Activated effector memory CD4-positive, alpha-beta T cell treated with anti-CD3 and anti-CD28 coated beads, Interleukin-2, amount 50 U/mL, for 16 hours (primary cell): ENCODE data around the gene PTBP3.

ENCODE experiments used
- DNase-seq: peaks from one replicate; pipeline ENCODE4 v3.0.0-alpha.2; 2020

Gene PTBP3

DNA sequence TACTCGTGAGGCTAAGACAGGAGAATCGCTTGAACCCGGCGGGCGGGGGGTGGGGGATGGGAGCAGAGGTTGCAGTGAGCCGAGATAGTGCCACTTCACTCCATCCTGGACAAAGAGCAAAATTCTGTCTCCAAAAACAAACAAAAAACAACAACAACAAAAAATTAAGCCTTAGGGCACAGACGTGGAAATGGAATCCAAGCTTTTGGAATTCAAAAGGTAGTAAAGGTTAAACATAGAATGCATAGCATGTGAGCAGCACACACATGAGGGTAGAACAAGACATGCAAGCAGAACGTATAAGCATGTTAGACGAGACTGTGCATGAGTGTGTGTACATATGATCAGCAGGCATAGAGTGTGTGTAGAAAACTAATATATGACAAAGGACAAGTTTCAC lies 68.0 kb downstream of the PTBP3 start:
- no peak for DNase-seq

DNA sequence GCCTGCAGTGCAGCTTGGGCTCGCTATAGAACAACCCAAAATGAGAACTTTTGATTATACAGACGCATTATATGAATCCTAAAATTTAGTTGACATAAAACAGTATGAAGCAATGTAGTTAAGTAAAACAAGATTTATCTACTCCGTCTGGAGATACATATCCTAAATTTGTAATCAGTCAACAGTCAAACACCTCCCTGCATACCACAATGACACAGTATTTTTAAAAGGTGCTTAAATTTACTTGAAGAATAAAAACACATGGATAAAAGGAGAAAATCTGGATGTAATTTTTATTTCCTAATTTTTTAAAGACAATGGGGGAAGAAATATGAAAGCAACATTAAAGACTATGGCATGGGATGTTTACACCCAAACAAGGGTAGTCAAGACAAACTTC lies 70.8 kb downstream of the PTBP3 start:
- no peak for DNase-seq

DNA sequence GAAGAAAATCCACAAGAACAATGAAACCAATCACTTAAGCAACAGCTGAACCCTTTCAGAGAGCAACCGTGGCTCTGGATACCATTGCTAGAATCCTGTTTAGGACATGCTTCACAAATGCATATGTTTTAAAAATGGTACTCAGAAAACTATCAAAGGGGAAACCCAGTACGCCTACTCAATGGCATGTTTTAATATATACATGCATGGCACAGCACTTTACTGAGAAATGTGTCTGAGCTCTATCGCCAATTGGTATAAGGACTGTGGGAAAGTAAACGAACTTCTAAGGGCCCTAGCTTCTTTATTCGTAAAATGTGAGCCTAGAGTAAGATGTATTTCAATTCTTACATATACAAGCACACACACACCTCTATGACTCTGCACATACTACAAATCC lies 72.3 kb downstream of the PTBP3 start:
- DNase-seq, result no peak

DNA sequence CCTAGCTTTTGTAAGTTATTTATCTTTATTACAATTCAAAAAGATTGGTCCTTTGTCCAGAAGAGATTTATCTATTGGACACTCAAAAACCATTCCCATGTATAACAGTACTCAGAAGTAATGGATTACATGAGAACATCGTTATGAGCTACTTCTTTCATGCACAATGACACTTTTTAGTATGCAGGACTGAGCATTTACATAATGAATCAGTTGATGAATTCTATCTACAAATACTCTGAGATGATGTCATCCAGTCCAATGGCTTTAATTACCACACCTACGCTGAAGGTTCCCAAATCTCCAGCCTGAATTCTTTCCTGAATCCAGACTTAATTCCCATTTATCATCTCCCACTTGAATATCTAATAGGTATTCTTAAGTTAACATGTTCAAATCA lies 75.3 kb downstream of the PTBP3 start:
- no peak for DNase-seq

DNA sequence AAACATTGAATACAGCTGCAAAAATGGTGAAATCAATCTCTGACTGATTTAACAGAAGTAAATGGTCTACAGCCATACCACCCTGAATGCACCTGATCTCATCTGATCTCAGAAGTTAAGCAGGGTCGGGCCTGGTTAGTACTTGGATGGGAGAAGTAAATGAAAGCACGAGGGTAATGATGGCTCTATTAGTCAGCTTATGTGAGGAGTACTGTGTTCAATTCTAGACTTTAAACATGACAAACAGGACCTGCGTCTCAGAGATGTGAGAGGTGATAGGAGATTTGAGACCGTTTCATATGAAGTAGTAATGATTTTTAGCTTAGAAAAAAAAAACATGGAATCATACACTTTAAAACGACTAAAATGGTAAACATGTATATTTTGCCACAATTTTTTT lies 81.2 kb downstream of the PTBP3 start:
- DNase-seq, result no peak

DNA sequence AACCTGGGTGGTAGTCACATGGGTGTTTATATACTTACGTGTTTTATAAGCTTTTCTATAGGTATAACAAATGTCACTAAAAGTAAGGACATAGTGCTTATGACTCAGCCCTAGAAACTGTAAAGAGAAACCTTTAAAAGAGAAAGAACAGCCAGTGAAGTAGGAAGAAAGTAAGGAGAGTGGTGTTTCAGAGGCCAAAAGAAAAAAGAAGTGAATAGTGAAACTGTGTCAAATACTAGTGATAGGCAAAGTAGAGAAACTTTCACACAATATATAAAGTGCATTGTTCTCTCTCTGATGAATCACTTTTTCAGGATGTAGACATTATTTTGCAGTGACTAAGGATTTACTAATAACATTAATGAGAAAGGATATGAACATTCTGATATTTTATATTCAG lies 84.1 kb downstream of the PTBP3 start:
- no peak for DNase-seq

DNA sequence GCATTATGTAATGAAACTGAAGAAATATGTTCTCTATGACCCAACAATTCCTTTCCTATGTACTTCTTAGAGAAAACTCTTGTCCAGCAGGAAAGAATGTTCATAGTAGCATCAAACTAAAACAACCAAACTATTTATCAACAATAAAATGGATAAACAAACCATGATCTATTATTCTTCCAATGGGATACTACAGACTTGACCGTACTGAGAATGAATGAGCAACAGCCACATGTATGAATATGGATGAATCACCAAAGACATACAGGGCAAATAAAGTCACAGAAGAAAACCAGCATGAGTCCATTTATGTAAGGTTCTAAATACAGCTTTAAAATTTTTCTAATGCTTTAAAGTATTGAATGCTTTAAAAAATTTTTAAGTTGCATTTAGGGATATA lies 84.7 kb downstream of the PTBP3 start:
- no peak for DNase-seq

DNA sequence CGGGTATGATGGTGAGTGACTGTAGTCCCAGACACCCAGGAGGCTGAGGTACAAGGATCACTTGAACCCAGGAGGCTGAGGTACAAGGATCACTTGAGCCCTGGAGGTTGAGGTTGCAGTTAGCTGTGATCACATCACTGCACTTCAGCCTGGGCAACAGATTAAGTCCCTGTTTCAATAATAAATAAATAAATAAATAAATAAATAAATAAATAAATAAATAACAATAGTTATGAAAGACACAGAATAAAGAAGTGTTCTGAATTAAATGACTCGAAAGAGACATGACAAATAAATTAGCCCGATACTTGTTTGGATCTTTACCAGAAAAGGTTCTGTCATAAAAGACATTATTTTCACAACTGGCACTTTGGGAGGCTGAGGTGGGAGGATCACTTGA lies 86.3 kb downstream of the PTBP3 start:
- no peak for DNase-seq

DNA sequence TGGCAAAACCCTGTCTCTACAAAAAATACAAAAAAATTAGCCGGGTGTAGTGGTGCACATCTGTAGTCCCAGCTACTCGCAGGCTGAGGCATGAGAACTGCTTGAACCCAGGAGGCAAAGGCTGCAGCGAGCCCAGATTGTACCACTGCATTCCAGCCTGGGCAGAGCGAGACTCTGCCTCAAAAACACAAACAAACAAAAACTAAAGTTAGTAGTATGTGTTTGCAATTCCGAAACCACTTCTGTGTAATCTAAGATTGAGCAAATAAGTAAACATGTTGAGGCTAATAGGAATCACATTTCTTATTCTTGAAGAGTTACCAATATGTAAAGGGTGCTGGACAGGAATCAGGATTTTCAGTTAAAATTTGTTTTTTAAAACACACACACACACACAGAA lies 88.3 kb downstream of the PTBP3 start:
- no peak for DNase-seq

DNA sequence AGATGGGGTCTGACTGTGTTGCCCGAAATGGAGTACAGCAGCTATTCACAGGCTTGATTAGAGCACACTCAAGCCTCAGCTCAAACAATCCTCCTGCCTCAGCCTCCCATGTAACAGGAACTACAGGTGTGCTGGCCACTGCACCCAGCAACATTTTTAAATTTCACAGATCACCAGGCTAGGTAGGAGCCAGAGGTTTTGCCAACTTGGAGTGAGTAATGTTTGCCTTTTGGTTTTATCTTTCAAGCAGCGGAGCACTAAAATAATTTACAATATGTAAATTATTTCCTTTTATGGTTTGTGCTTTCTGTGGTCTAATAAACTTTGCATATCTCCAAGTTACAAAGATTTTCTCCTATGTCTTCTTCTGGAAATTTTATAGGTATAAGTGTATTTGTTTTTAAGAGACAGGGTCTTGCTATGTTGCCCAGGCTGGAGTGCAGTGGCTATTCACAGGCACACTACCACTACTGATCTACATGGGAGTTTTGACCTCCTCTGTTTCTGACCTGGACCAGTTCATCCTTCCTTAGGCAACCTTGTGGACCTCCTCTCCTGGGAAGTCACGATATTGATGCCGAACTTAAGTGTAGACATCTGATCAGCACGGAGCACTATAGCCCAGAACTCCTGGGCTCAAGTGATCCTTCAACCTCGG lies 91.1 kb downstream of the PTBP3 start:
- no peak for DNase-seq

DNA sequence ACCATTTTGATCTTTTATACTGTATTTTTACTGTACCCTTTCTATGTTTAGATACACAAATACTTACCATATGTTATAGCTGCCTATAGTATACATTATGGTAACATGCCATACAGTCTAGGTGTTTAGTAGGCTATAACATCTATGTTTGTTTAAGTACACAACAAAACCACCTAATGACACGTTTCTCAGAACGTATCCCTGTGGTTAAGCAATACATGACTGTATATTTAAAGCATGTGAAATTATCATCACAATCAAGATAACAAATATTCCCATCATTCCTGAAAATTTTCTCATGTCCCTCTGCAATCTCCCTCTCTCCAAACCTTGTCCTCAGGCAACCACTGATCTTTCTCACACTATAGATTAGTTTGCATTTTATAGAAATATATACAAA lies 91.9 kb downstream of the PTBP3 start:
- DNase-seq, result no peak

DNA sequence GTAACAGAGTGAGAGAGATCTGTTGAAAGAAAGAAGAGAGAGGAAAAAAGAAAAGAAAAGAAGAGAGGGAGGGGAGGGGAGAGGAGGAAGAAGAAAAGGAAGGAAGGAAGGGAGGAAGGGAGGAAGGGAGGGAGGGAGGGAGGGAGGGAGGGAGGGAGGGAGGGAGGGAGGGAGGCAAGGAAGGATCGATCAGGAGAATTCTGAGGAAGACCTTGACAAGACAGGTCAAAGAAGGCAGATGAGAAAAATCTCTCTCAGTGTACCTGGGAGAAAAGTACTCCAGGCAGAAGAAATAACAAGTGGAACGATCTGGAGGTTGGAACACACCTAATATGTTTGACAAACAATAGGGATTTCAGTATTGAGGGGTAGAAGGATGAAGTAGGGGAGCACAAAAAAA lies 93.7 kb downstream of the PTBP3 start:
- DNase-seq, result no peak

DNA sequence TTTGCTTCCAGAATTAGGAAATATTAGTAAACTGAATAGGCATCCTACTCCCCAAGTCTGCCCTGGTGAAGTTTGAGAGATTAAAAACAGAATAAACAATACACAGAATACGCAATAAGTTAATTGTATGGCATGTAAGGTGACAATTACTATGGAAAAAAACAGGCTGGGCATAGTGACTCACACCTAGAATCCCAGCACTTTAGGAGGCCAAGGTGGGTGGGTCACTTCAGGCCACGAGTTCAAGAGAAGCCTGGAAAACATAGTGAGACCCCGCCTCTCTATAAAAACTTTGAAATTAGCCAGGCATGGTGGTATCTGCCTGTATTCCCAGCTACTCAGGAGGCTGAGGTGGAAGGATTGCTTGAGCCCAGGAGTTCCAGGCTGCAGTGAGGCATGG lies 94.1 kb downstream of the PTBP3 start:
- no peak for DNase-seq

DNA sequence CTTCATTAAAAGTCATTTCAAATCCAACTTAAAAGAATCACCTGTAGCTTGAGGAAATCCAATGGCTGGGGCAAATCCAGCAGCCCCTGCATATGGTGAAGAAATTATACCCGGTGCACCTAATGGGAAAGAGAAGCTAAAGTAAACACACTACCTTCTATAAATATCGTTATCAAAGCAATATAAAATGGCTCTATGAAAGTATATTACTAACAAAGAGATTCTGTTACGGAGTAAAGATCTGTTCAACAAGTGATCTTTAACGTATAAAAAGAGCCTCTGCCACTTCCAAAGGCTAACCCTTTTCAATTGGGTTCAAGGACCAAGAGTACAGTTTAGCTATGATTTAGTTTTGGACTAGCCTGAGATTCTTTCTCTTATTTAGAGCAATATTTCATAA lies 98.6 kb downstream of the PTBP3 start:
- no peak for DNase-seq

DNA sequence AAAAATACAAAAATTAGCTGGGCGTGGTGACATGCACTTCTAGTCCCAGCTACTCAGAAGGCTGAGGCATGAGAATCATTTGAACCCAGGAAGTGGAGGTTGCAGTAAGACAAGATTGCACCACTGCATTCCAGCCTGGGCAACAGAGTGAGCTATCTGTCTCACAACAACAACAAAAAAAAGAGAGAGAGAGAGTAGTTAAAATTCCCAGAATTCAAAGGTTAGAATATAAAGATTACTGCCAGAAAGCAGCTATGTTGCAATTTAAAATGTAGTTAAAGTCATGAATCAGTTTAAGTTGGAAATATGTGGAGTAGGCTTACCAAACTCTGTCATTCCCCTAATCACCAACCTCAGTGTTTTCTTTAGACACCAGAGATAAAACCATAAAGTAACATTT lies 99.7 kb downstream of the PTBP3 start:
- DNase-seq, result no peak

DNA sequence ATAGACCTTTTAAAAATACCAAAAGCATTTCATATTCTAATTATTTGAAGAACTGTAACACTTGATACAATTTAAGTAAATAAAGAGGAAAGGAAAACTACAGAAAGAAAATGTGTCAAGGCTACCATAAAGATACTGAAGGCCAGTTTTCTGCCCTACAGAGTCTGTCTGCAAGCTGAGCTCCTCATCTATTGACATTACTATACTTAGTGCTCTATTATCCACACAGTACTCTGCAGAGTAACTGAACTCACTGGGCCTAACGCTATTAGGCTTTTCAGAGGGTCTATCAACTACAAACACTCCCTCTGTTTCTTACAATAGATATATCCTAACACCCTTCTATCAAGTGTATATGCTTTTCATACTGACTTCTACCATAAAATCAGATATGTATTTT lies 101.2 kb downstream of the PTBP3 start:
- no peak for DNase-seq

DNA sequence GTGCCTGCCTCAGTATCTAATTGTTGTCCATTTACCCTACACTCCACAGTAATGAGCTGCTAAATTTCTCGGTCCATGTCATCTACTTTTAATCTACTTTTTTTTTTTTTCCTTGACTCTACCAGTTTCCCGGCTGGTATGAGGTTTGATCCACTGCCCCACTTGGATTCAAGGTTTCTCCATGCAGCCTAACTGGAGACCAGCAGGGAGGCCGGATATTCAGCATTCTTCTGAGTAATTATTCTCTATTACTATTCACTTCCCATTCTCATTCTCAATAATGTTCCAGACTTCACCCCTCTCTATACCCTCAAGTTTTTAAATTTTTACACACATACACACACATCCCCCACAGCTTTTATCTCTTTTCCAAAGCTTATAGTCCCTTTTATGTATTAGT lies 107.3 kb downstream of the PTBP3 start:
- DNase-seq, result no peak

DNA sequence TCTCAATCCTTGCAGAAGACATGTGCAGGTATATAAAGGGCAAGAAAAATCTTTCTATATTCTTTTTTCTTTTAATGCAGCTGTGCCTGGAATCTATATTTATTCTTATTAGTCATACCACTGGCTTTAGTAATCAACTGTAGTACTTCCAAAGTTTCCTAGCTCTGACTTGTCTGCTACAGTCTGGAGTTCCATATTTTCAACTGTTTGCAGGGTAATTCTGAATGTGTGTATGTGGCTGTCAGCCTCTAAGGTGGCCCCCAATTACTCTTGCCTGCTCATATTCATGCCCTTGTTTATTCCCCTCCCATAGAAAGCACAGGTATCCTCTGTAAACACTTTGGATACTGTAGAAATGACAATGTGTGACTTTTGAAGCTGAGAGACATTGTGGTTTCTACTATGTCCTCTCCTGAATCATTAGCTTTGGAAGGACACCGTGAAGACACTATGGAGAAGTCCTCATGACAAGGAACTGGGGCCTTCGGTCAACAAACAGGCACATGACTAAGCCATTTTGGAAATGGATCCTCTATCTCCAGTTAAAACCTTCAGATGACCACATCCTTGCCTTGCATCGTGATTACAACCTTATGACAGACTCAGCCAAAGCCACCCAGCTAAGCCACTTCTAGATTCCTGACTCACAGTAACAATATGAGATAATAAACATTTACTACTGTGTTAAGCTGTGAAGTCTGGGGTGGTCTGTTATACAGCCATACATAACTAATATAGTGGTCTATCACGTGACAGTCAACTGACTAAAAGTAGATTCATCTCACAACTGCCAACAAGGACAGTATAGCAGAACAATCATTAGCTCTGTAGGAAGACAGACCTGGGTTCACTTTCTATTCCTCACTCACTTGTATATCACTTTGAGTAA lies 108.8 kb downstream of the PTBP3 start:
- DNase-seq, result no peak

DNA sequence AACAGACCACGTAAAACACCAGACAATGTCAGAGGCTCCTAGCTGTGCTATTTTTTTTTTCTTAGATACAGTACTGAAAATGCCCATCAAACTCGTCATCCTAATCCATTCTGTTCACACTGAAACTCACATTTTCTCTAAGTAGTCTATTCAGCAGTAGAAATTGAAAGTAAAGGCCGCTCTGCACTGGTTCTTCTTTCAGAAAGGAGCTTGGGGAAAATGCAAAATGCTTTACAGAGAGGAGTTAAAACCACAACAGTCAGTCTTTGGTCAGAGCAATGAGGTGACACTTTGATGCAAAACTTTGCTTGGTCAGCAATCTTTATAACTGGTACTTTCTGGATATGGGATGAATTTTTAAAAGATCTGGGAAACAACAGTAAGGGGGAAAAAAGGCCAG lies 114.5 kb downstream of the PTBP3 start:
- no peak for DNase-seq

DNA sequence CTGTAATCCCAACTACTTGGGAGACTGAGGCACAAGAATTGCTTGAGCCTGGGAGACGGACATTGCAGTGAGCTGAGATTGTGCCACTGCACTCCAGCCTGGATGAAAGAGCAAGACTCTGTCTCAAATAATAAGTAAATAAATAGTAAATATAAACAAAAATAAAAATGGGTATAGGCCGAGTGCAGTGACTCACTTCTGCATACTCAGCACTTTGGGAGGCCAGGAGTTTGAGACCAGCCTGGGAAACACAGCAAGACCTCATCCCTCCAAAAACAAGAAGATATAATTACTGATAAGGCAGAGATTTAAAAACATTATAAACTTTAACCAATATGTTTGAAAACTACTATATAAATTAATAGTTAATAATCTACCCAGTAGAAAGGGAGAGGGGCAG lies 120.5 kb downstream of the PTBP3 start:
- no peak for DNase-seq

DNA sequence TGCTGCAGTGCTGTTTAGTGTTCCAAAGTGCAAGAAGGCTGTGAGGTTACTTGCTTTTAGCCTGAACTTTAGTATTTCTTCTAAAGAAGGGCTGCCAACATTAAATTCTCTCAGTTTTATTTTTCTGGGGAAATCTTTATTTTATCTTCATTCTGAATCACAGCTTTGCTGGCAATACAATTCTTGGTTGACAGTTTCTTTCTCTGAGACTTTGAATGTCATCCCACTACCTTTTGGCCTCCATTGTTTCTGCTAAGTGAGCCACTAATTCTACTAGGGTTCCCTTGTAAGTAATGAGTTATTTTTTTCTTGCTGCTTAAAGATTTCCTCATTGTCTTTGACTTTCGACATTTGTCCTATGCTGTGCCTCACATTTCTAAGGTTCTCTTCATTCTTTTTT lies 126.0 kb downstream of the PTBP3 start:
- DNase-seq, result no peak

DNA sequence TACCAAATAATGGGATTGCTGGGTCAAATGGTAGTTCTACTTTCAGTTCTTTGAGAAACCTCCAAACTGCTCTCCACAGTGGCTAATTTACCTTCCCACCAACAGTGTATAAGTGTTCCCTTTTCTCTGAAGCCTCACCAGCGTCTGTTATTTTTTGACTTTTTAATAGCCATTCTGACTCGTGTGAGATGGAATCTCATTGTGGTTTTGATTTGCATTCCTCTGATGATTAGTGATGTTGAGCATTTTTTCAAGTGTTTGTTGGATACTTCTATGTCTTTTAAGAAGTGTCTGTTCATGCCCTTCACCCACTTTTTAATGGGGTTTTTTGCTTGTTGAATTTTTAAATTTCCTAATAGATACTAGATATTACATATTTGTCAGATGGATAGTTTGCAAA lies 129.9 kb downstream of the PTBP3 start:
- DNase-seq, result no peak

DNA sequence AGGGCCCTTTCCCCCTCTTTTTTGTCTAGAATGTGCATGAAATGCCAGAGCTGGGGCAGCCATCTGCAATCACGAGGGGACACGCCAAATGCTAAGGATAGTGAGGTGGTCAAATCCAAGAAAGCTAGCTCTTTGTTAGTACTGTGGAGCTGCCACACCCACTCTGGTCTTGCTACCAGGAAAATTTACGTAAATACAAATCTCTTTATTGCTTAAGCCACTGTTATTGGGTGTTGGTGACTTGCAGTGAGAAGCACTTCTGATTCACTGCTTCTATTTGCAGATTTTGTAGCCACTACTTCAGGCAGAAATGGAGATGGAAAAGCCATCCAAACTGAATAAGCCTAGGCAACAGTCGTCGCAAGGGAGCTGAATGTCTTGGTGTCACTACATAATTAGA lies 132.7 kb downstream of the PTBP3 start:
- DNase-seq, result no peak

DNA sequence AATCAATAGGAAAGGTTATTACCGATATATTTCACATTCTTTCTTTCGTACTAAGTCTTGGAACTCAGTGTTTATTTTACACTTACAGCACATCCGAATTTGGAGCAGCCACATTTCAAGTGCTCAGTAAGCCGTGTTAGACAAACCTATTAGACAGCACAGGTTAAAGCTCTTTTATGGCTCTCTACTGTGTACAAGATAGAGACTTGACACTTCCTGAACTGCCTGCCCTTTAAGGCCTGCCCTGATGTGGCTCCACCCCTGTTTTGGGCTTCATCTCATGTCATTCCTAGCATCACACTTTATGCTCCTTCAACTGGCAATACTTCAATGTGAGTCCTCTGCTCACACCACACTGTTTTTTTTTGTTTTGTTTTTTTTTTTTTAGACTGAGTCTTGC lies 134.8 kb downstream of the PTBP3 start:
- no peak for DNase-seq

DNA sequence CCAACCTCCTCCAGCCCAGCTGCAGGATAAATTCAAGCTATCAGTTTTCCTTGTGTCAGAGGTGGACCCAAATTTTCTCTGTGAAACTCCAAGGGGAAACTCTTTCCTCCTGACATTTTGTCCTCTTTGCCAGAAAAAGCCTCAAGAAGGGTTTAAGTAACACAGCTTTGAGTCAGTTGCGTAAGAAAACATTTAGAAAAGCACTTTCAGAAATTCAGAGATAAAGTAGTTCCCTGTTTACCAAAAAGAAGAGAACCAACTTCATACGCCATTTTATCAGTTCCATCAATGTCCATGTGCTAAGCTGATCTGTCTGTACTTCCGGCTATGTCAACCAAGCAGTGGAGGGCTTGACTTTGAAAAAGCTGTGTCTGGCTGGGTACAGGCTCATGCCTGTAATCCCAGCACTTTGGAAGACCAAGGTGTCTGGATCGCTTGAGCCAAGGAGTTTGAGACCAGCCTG lies 138.4 kb downstream of the PTBP3 start:
- DNase-seq, result no peak
